Breast epithelium (tissue), 3 donors: ENCODE measurements around the gene CPA4.

Experiments
- CTCF ChIP-seq, 3 donors: fragments of 450-650 bp; IDR thresholded peaks; one replicate each; pipeline ENCODE4 v1.5.1; 2016 to 2017; ENCODE audit warnings: antibody characterized with exemption in 3 of 3, mild to moderate bottlenecking in 3 of 3, moderate library complexity in 3 of 3
- POLR2A ChIP-seq: fragments of 450-650 bp; IDR thresholded peaks from one replicate; pipeline ENCODE4 v1.6.1; 2016; ENCODE audit warnings: antibody characterized with exemption, mild to moderate bottlenecking, moderate library complexity

GRCh38 chr7:130369831-130370550 lies 77.0 kb downstream of the CPA4 start:
- TF ChIP-seq CTCF (IDR thresholded peaks at IDR 0.05) = no peak
- no peak for TF ChIP-seq POLR2A
